ENCODE data around the gene LILRA6. TPM values are rescaled to one million over a fixed set of nuclear protein-coding genes. Genes with fewer than 3 reads are reported as not detected.

The LILRA6 gene
- total and polyA plus RNA-seq, 2 of the 13 experiments (the other 11 are each of a cell fraction or from before 2014, with no cell fraction given), result not detected

DNA sequence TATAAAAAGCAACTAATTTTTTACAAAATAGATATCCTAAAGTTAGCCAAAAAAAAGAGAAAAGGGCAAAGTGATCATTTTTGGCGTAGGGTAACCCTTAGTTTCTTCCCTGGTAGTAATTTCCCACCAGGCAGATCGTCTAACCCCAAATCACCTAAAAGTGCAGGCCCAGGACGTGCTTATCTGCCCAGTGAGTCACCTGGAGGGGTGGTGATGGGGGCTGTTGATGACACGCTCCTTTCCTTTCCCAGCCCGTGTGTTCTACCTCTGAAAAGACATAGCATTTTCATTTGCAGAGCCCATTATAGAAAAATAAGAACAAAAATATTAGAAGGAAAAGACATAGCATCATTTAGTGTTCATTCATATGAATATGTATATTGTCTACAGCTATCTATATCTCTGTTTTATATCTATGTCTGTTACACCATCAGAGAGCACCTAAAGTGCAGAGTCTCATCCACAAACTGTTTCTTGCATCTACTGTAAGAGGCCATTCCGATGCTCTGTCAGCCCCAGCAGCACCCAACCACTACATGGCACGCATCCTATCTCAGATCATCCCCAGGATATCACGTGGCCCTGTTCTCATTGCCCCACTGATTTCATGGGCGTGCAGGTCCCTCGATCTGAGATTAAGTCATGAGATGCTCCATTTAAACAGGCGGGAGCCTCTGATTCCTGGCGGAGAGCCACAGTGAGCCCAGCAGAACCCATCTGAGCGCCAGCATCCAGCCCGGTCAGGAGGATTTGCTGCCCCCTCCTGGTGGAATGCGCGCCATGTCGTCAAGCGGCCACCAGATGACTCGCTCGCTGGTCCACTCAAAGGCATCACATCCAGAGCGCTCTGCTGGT, 11.3 kb downstream of the LILRA6 start (continued):
- TF ChIP-seq PRMT3 (CRISPR knock-in tag; IDR thresholded peaks at IDR 0.05; ENCODE audit: borderline replicate concordance, low read depth), result no peak
- TF ChIP-seq PHF20 (CRISPR knock-in tag; IDR thresholded peaks at IDR 0.05), result no peak
- TF ChIP-seq, protein P1, sequence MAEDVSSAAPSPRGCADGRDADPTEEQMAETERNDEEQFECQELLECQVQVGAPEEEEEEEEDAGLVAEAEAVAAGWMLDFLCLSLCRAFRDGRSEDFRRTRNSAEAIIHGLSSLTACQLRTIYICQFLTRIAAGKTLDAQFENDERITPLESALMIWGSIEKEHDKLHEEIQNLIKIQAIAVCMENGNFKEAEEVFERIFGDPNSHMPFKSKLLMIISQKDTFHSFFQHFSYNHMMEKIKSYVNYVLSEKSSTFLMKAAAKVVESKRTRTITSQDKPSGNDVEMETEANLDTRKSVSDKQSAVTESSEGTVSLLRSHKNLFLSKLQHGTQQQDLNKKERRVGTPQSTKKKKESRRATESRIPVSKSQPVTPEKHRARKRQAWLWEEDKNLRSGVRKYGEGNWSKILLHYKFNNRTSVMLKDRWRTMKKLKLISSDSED (CRISPR knock-in tag; IDR thresholded peaks at IDR 0.05), result no peak
- TF ChIP-seq ZNF672 (CRISPR knock-in tag; IDR thresholded peaks at IDR 0.05), result no peak
- no peak for TF ChIP-seq AGO1 (IDR thresholded peaks at IDR 0.05; ENCODE audit: low read depth, low read length, poor library complexity, severe bottlenecking)
- TF ChIP-seq ZMAT3 (CRISPR knock-in tag; conservative IDR thresholded peaks at IDR 0.05), result no peak
- TF ChIP-seq, protein P2, sequence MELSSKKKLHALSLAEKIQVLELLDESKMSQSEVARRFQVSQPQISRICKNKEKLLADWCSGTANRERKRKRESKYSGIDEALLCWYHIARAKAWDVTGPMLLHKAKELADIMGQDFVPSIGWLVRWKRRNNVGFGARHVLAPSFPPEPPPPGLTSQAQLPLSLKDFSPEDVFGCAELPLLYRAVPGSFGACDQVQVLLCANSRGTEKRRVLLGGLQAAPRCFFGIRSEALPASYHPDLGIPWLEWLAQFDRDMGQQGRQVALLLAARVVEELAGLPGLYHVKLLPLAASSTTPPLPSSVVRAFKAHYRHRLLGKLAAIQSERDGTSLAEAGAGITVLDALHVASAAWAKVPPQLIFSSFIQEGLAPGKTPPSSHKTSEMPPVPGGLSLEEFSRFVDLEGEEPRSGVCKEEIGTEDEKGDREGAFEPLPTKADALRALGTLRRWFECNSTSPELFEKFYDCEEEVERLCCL (CRISPR knock-in tag; IDR thresholded peaks at IDR 0.05; ENCODE audit: borderline replicate concordance), result no peak
- TF ChIP-seq ETV5 (CRISPR knock-in tag; IDR thresholded peaks at IDR 0.05; ENCODE audit: borderline replicate concordance), result no peak
- TF ChIP-seq, protein P3, sequence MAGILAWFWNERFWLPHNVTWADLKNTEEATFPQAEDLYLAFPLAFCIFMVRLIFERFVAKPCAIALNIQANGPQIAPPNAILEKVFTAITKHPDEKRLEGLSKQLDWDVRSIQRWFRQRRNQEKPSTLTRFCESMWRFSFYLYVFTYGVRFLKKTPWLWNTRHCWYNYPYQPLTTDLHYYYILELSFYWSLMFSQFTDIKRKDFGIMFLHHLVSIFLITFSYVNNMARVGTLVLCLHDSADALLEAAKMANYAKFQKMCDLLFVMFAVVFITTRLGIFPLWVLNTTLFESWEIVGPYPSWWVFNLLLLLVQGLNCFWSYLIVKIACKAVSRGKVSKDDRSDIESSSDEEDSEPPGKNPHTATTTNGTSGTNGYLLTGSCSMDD (CRISPR knock-in tag; IDR thresholded peaks at IDR 0.05), result no peak
- TF ChIP-seq KDM5A (IDR thresholded peaks at IDR 0.05; ENCODE audit: borderline replicate concordance, low read length), result no peak
- no peak for TF ChIP-seq CEBPB (IDR thresholded peaks at IDR 0.05; ENCODE audit: borderline replicate concordance, low read depth, low read length)
- 0 out of 2 replicates have a peak, but pooled peaks have one; percentile 34 for TF ChIP-seq ZSCAN21 (CRISPR knock-in tag; IDR thresholded peaks at IDR 0.05; ENCODE audit: borderline replicate concordance)
- peak; percentile 40 for TF ChIP-seq FOXA3 (CRISPR knock-in tag; IDR thresholded peaks at IDR 0.05)
- TF ChIP-seq, protein P4, sequence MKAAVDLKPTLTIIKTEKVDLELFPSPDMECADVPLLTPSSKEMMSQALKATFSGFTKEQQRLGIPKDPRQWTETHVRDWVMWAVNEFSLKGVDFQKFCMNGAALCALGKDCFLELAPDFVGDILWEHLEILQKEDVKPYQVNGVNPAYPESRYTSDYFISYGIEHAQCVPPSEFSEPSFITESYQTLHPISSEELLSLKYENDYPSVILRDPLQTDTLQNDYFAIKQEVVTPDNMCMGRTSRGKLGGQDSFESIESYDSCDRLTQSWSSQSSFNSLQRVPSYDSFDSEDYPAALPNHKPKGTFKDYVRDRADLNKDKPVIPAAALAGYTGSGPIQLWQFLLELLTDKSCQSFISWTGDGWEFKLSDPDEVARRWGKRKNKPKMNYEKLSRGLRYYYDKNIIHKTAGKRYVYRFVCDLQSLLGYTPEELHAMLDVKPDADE (CRISPR knock-in tag; IDR thresholded peaks at IDR 0.05), result no peak
- TF ChIP-seq, protein P5, sequence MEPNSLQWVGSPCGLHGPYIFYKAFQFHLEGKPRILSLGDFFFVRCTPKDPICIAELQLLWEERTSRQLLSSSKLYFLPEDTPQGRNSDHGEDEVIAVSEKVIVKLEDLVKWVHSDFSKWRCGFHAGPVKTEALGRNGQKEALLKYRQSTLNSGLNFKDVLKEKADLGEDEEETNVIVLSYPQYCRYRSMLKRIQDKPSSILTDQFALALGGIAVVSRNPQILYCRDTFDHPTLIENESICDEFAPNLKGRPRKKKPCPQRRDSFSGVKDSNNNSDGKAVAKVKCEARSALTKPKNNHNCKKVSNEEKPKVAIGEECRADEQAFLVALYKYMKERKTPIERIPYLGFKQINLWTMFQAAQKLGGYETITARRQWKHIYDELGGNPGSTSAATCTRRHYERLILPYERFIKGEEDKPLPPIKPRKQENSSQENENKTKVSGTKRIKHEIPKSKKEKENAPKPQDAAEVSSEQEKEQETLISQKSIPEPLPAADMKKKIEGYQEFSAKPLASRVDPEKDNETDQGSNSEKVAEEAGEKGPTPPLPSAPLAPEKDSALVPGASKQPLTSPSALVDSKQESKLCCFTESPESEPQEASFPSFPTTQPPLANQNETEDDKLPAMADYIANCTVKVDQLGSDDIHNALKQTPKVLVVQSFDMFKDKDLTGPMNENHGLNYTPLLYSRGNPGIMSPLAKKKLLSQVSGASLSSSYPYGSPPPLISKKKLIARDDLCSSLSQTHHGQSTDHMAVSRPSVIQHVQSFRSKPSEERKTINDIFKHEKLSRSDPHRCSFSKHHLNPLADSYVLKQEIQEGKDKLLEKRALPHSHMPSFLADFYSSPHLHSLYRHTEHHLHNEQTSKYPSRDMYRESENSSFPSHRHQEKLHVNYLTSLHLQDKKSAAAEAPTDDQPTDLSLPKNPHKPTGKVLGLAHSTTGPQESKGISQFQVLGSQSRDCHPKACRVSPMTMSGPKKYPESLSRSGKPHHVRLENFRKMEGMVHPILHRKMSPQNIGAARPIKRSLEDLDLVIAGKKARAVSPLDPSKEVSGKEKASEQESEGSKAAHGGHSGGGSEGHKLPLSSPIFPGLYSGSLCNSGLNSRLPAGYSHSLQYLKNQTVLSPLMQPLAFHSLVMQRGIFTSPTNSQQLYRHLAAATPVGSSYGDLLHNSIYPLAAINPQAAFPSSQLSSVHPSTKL (CRISPR knock-in tag; IDR thresholded peaks at IDR 0.05), result peak; percentile 35; the same call in 1 of the 2 replicates

All from HepG2 (cell line).